ENCODE data around the gene MISP3.

Gene MISP3

GRCh38 chr19:14053500-14053899 lies 19.1 kb upstream of the MISP3 start:
- DNase-seq (ENCODE audit: low read depth): no peak

DNA sequence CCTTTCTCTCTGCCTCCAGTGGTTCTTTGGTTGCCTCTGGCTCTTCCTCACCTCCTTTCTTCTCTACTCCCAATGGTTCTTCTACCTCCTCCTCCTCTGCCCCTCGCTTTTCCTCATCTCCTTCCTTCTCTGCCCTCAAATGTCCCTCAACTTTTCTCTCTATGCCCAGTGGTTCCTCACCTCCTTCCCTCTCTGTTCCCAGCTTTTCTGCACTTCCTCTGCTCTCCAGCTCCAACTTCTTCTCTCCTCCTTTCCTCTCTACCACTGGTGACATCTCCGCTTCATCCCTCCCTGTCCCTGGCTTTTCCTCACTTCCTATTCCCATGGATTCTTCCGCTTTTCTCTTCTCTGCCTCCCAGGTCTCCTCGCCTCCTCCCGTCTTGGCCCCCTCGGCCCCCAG lies 18.5 kb upstream of the MISP3 start:
- no peak for DNase-seq (ENCODE audit: low read depth)

DNA sequence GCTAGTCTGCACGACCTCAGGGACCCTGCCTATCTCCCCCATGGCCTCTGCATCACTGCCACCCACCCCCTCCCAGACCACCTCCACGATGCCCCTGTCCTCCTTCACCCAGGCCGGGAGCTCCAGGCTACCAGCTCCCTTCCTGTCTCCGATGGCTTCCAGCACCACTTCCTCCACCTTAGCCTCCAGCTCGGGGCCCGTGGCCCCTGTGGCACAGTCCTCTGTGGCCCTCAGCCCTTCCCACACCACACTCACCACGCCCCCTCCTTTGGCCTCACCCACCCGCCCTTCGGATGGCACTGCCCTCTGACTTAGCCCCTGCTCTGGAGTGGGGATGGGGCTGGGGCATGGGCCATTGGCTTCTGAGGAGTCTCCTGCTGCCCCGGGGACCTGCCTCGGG lies 17.9 kb upstream of the MISP3 start:
- no peak for DNase-seq (ENCODE audit: low read depth)

GRCh38 chr19:14055396-14055795 lies 17.2 kb upstream of the MISP3 start:
- DNase-seq (ENCODE audit: low read depth): no peak

- DNase-seq (ENCODE audit: low read depth): no peak
Observed at GRCh38 chr19:14056069-14056666, 16.4 kb upstream of the MISP3 start.

DNA sequence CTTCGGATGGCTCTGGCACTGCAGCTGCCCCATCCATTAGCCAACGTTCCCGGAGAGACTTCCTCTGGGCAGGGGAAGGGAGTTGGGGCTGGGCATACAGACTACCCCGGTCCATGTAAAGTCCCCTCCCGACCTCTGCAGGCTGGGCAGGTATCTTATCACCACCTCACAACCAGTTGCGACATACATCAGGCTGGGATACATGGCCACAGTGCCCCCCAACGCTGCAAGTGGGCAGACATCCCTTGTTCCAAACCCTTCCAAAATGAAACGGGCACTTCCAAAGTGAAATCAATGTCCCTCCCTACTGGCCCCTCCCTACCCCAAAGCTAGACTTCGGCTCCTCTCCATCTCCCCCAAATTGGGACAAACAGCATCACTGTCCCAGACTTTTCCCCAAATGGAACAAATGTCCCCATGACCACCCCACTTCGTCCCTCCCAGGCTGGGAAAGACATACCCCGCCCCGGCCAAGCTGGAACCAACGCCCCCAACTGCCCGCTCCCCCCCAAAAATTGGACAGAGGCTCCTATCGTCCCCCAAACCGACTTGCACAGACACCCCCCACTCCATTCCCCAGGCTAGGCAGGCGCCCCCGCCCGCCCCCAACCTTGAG lies 15.7 kb upstream of the MISP3 start:
- no peak for DNase-seq (ENCODE audit: low read depth)

DNA sequence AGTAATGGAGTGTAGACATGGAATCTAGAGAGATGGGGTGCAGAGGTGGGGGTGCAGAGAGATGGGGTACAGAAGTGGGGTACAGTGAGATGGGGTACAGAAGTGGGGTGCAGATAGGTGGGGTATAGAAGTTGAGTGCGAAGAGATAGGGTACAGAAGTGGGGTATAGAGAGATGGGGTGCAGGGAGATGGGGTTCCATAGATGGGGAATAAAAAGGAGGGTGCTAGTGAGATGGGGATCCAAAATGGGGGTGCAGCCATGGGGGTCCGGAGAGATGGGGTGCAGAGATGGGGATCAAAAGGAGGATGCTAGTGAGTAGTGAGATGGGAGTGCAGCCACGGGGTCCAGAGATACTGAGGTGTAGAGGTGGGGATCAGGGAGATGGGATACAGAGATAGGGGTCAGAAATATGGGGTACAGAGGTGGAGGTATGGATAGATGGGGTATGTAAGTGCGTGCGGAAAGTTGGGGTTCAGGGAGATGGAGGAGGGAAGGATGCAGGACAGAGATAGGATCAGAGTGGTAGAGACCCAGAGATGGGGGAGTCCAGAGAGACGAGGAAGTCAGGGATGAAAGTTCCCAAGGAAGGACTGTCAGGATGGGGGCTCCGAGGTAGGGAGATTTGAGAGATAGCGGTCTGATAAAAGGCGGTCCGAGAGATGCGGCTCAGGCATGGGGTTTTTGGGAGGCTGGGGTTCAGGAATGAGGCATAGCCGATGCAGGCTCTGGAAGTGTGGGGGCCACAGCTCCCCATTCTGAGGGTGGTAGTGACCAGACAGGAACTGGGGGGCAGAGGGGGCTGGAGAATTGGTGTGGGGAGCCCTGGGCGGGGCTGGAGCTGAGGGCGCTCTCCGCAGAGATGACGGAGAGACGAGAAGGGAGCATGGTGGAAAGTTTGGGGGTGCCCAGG lies 14.1 kb upstream of the MISP3 start:
- DNase-seq (ENCODE audit: low read depth): no peak

DNA sequence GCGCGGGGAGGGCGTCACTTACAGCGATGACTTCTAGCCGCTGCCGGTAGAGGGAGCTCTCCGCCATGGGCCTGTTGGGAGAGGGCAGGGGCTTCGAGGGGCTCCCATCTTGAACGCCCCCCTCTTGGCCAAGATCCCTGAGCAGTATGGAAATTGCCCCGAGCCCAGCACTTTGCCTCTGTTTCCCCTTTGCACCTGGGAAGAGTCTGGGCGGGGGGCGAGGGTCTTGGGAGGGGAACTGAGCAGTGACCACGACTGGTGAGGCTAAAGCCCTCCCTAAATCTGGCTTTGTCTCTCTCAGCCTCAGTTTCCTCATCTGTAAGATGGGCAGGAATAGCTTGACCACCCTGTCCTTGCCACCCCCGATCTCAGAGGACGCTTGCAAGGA lies 13.5 kb upstream of the MISP3 start:
- DNase-seq (ENCODE audit: low read depth): no peak

DNA sequence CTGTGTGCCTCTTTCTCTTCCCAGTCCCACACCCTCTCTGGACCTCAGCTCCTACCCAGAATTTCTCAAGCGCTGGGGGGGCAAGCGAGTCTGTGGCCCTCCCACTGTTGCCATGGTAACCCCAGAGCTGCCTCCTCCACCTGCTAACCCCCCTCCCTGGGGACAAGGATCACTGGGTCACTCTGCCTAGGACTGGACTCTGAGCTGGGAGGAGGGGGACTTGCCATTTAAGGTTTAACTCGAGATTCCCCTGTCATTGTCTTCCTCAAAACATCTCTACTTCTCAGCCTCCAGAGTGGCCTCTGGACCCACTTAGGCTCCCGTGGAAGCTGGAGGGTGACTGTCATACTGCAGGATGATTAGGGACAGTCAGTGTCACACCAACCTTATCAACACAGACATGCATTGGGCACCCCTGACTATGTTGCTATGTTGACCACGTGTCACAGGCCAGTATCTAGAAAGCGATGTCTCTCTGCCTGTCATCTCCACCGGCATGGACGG lies 12.9 kb upstream of the MISP3 start:
- DNase-seq (ENCODE audit: low read depth): no peak

DNA sequence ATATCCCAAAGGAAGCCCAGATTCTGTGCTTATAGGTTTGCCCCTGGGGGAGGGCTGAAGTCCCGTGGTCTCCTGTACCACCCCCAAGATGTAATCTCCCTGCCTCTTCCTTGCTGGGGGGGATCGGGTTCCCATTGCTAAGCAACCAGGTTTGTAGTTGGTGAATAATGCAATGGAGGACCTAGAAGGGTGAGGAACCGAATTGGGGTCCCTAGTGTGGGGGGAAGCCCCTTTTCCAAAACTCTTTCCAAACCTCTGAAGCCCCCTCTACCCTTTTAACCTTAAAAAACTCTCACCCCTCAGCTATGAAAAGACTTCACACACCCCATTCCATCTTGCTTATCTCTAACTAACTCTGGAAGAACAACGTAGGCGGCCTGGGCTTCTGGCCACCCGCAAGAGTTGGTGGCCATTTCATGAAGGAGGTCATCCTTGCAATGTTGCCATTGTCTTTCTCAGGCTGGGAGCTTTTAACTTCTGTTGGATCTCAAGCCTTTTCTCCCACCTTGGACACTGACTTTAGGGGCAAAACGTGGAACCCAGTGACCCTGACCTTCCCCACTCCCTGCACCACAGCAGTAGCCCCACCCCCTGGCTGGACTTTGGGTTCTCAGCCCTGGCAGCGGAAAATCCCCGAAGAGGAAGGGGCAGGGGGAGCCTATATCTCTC lies 11.4 kb upstream of the MISP3 start:
- no peak for DNase-seq (ENCODE audit: low read depth)

DNA sequence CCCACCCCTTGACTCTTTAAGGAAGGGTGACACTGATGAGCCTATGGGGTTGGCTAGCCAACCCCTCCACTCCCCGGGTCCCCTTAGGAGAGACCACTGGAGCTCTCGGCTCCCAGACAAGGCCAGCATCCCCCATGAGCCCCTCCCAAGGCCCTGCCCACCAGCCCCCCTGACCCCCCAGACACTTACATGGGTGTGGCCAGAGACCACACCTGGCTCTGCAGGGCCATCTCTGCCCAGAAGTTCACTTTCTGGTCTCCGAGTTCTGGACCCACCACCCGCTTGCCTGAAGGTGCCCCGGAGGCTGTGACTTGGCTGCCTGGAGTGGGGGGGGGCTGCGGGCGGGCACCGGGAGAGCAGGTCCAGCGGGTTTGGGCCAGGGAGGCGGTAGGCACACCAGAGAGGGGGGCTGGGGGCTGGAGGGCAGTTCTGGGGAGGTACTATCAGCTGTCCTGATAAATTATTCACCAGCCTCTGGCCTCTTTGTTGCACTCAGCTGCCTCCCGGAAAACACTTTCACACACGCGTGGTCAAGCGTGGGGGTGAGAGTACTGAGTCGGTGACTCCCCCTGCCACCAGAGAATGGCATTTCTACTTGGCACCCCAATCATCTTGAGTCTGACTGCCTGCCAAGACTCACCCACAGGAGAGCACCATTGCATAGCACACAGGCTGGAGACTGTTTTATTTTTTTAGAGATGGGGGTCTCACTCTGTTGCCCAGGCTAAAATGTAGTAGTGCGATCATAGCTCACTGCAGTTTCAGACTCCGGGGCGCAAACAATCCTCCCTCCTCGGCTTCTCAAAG lies 10.6 kb upstream of the MISP3 start, which contains the start of gene PALM3:
Gene PALM3 (minus strand): TSS at position 326 of the 807 bp plus-strand sequence. CDS start 96 bp downstream, at position 230.
- no peak for DNase-seq (ENCODE audit: low read depth)

- DNase-seq (ENCODE audit: low read depth): no peak
Observed at GRCh38 chr19:14062558-14062855, 10.1 kb upstream of the MISP3 start.

- no peak for DNase-seq (ENCODE audit: low read depth)
Observed at GRCh38 chr19:14063105-14063504, 9.5 kb upstream of the MISP3 start.

DNA sequence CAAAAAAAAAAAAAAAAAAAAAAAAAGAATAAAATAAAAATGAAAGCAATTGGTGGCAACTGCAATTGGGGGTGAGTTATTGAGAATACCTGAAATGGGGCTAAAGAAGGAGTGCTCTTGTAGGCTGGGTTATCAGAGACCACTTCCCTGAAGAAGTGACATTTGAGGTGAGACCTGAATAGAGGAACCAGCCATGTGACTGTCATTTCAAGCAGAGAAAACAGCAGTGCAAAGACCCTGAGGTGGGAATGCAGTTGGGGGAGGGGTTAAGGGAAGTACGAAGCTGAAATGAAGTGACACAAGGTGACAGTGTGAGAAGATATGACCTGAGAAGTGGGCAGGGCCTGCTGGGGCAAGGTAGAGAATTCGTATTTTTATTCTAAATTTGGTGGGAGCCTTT lies 6.5 kb upstream of the MISP3 start:
- DNase-seq (ENCODE audit: low read depth): no peak

DNA sequence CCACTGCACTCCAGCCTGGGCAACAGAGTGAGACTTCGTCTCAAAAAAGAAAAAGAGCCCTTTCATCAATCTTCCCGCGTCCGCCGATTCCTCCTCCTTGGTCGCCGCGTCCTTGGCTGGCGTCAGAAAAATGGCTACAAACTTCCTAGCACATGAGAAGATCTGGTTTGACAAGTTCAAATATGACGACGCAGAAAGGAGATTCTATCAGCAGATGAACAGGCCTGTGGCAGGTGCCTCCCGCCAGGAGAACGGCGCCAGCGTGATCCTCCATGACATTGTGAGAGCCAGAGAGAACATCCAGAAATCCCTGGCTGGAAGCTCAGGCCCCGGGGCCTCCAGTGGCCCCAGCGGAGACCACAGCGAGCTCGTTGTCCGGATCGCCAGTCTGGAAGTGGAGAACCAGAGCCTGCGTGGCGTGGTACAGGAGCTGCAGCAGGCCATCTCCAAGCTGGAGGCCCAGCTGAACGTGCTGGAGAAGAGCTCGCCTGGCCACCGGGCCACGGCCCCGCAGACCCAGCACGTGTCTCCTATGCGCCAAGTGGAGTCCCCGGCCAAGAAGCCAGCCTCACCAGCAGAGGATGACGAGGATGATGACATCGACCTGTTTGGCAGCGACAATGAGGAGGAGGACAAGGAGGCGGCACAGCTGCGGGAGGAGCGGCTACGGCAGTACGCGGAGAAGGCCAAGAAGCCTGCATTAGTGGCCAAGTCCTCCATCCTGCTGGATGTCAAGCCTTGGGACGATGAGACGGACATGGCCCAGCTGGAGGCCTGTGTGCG lies 2.1 kb upstream of the MISP3 start:
- no peak for DNase-seq (ENCODE audit: low read depth)

GRCh38 chr19:14073261-14073924 lies 807 bp downstream of the MISP3 start:
- peak; percentile 66 for DNase-seq (ENCODE audit: low read depth)

GRCh38 chr19:14073925-14074838 lies 1.6 kb downstream of the MISP3 start:
- DNase-seq (ENCODE audit: low read depth): no peak

- no peak for DNase-seq (ENCODE audit: low read depth)
Observed at GRCh38 chr19:14078411-14078810, 5.8 kb downstream of the MISP3 start.
